Gastroesophageal sphincter (tissue), 3 donors: Measurements from ENCODE around the gene FAM151A.

ENCODE experiments used
- CTCF ChIP-seq, 4 experiments: fragments of 200-600 bp in 2 of 4; fragments of 450-650 bp in 2 of 4; sonication (generic) in 1 of 4; IDR thresholded peaks; one replicate each; pipeline ENCODE4 v1.5.1; 2017 to 2019; ENCODE audit warnings: antibody characterized with exemption in 4 of 4, mild to moderate bottlenecking in 2 of 4, moderate library complexity in 2 of 4
- POLR2A ChIP-seq, 2 donors: fragments of 450-650 bp; IDR thresholded peaks; one replicate each; pipeline ENCODE4 v1.6.1; 2017; ENCODE audit warnings: antibody characterized with exemption in 2 of 2, mild to moderate bottlenecking in 2 of 2, moderate library complexity in 1 of 2
- POLR2AphosphoS5 ChIP-seq: sonication (generic); formaldehyde crosslinking; IDR thresholded peaks from one replicate; pipeline ENCODE4 v1.6.1; 2017; ENCODE audit warnings: antibody characterized with exemption

DNA sequence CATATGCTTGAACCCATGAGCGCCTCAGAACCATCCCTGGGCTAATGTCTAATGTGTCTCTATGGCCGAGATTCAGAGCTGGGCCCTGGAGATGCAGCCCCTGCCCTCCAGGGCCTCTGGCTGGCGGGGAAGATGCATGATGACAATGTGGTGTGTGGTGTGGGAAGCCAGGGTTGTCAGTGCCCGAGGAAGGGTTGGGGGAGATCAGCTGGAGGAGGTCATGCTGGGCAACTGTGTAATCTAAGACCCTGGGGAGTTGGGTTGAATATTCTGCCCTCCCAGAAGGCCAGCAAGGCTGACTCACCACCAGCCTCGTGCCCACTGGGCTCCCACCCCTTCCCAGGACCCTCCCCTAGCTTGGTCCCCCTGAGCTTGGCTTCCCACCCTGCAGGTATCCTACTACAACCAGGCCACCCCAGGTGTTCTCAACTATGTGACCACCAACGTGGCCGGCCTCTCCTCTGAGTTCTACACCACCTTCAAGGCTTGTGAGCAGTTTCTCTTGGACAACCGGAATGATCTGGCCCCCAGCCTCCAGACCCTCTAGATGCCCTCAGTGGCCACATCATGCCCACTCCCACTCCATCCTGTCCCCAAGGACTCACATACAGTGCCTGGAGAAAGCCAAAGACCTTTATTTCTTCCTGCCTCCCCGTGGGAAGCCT, 14.6 kb downstream of the FAM151A start:
- TF ChIP-seq POLR2A (IDR thresholded peaks at IDR 0.05): no peak
- no peak for TF ChIP-seq CTCF (IDR thresholded peaks at IDR 0.05)
- no peak for TF ChIP-seq POLR2AphosphoS5
